Measurements from ENCODE around the gene BAZ1B. TPM values are rescaled to one million over a fixed set of nuclear protein-coding genes. Genes with fewer than 3 reads are reported as not detected.
"Not testable (repeated sequence)": the region's sequence is repeated elsewhere in the genome, so short reads cannot be mapped to it uniquely, and the experiment has no call there.

BAZ1B gene
- total RNA-seq, 2 experiments from 2014 or later: 82.3 to 83.8 TPM

- Mint-ChIP-seq H3K4me3 (no peak overlapping the region), H3K9me3 (no peaks in the 10 kb centered on the region), H3K27me3 (no peaks in the 10 kb centered on the region), H3K4me1 (ENCODE audit: low read depth) (peaks cover 2% of the 10 kb centered on the region), H3K36me3 (peaks cover 42% of the 10 kb centered on the region), H3K27ac (no peak overlapping the region)
- CTCF ChIA-PET: no interaction called here
- no peak for DNase-seq
- POLR2A ChIA-PET: no interaction called here
- intact Hi-C loops (cut with micrococcal nuclease): no loop called here
These were observed 15.0 kb upstream of the BAZ1B start for GRCh38 chr7:73537051-73537450.

- POLR2A ChIA-PET: no interaction called here
- no peaks in the 10 kb centered on the region for H3K9me3 Mint-ChIP-seq
- H3K27ac Mint-ChIP-seq: no peak overlapping the region
- intact Hi-C loops (cut with micrococcal nuclease): no loop called here
- no peaks in the 10 kb centered on the region for H3K4me1 Mint-ChIP-seq (ENCODE audit: low read depth)
- no peak for DNase-seq
- H3K27me3 Mint-ChIP-seq: no peaks in the 10 kb centered on the region
- CTCF ChIA-PET: no interaction called here
- H3K36me3 Mint-ChIP-seq: peaks cover 38% of the 10 kb centered on the region
- no peak overlapping the region for H3K4me3 Mint-ChIP-seq
These were observed 14.4 kb upstream of the BAZ1B start for GRCh38 chr7:73536479-73536878.

- H3K27me3 Mint-ChIP-seq; DNase-seq; H3K27ac Mint-ChIP-seq; intact Hi-C loops (cut with micrococcal nuclease); CTCF ChIA-PET; H3K4me3 Mint-ChIP-seq; POLR2A ChIA-PET; H3K9me3 Mint-ChIP-seq; H3K4me1 Mint-ChIP-seq (ENCODE audit: low read depth): not testable (repeated sequence)
- H3K36me3 Mint-ChIP-seq: peaks cover 35% of the 10 kb centered on the region
These were observed 13.8 kb upstream of the BAZ1B start for GRCh38 chr7:73535918-73536317.

GRCh38 chr7:73533742-73534141 is 11.6 kb upstream of the BAZ1B start:
- intact Hi-C loops (cut with micrococcal nuclease): no loop called here
- no peaks in the 10 kb centered on the region for H3K27me3 Mint-ChIP-seq
- DNase-seq: no peak
- peaks cover 22% of the 10 kb centered on the region for H3K36me3 Mint-ChIP-seq
- CTCF ChIA-PET: no interaction called here
- no peaks in the 10 kb centered on the region for H3K4me1 Mint-ChIP-seq (ENCODE audit: low read depth)
- no peak overlapping the region for H3K27ac Mint-ChIP-seq
- H3K9me3 Mint-ChIP-seq: no peaks in the 10 kb centered on the region
- H3K4me3 Mint-ChIP-seq: no peak overlapping the region
- POLR2A ChIA-PET: no interaction called here

- ChIA-PET CTCF (interaction anchor here (1.1 kb wide), 1 partner anchor 10 kb away, joined by 3 read pairs; the partner anchor contains the start of gene BAZ1B), POLR2A (interaction anchor here (2.3 kb wide), 1 partner anchor 10 kb away, joined by 7 read pairs; the partner anchor contains the start of gene BAZ1B)
- Mint-ChIP-seq H3K36me3 (peaks cover 12% of the 10 kb centered on the region), H3K4me1 (ENCODE audit: low read depth) (peaks cover 6% of the 10 kb centered on the region), H3K27me3 (no peaks in the 10 kb centered on the region), H3K27ac (no peak overlapping the region), H3K4me3 (no peak overlapping the region), H3K9me3 (no peaks in the 10 kb centered on the region)
- intact Hi-C loops (cut with micrococcal nuclease): no loop called here
- no peak for DNase-seq
These were observed 10.1 kb upstream of the BAZ1B start for GRCh38 chr7:73532224-73532623.

GRCh38 chr7:73530800-73531199 is 8.7 kb upstream of the BAZ1B start:
- H3K9me3 Mint-ChIP-seq: no peaks in the 10 kb centered on the region
- intact Hi-C loops (cut with micrococcal nuclease): no loop called here
- H3K4me3 Mint-ChIP-seq: no peak overlapping the region
- peaks cover 12% of the 10 kb centered on the region for H3K4me1 Mint-ChIP-seq (ENCODE audit: low read depth)
- H3K27ac Mint-ChIP-seq: no peak overlapping the region
- ChIA-PET CTCF (no interaction called here), POLR2A (interaction anchor here (2.3 kb wide), 1 partner anchor 9 kb away, joined by 7 read pairs; the partner anchor contains the start of gene BAZ1B)
- DNase-seq: no peak
- peaks cover 4% of the 10 kb centered on the region for H3K36me3 Mint-ChIP-seq
- H3K27me3 Mint-ChIP-seq: no peaks in the 10 kb centered on the region

- POLR2A ChIA-PET: no interaction called here
- CTCF ChIA-PET: no interaction called here
- Mint-ChIP-seq H3K4me3 (no peak overlapping the region), H3K4me1 (ENCODE audit: low read depth) (peaks cover 31% of the 10 kb centered on the region), H3K27me3 (no peaks in the 10 kb centered on the region), H3K9me3 (no peaks in the 10 kb centered on the region), H3K27ac (peak overlapping the region; percentile 71), H3K36me3 (peaks cover under 1% of the 10 kb centered on the region)
- intact Hi-C loops (cut with micrococcal nuclease): loop anchor here (10.0 kb wide), 1 partner anchor 158 kb away; the partner anchor contains the start of genes BUD23 and DNAJC30
- no peak for DNase-seq
These were observed 5.1 kb upstream of the BAZ1B start for GRCh38 chr7:73526896-73527821.

- not testable (repeated sequence) for H3K4me3 Mint-ChIP-seq, H3K27me3 Mint-ChIP-seq, H3K9me3 Mint-ChIP-seq, H3K36me3 Mint-ChIP-seq, DNase-seq
- intact Hi-C loops (cut with micrococcal nuclease): loop anchor here (10.0 kb wide), 1 partner anchor 159 kb away; the partner anchor contains the start of genes BUD23 and DNAJC30
- ChIA-PET CTCF (interaction anchor here (1.3 kb wide), 1 partner anchor 74 kb away, joined by 8 read pairs; no protein-coding TSS in a partner anchor), POLR2A (interaction anchor here (1.7 kb wide), 1 partner anchor 31 kb away, joined by 5 read pairs; the partner anchor contains the start of gene BCL7B)
- peak overlapping the region; percentile 75 for H3K27ac Mint-ChIP-seq
- peaks cover 31% of the 10 kb centered on the region for H3K4me1 Mint-ChIP-seq (ENCODE audit: low read depth)
These were observed 4.0 kb upstream of the BAZ1B start for GRCh38 chr7:73526158-73526494.

GRCh38 chr7:73521636-73522104 is 423 bp downstream of the BAZ1B start:
- Mint-ChIP-seq H3K4me1 (ENCODE audit: low read depth) (peaks cover 50% of the 10 kb centered on the region), H3K27me3 (no peaks in the 10 kb centered on the region), H3K4me3 (peak overlapping the region; percentile 63), H3K36me3 (peaks cover 40% of the 10 kb centered on the region), H3K27ac (peak overlapping the region; percentile 94), H3K9me3 (no peaks in the 10 kb centered on the region)
- ChIA-PET POLR2A (interaction anchor here (0.9 to 3.7 kb wide), 8 partner anchors 10 to 196 kb away, joined by 3 to 32 read pairs (median 6); partner anchors contain the start of genes BCL7B and TBL2), CTCF (interaction anchor here (0.6 to 1.8 kb wide), 6 partner anchors 9 to 217 kb away, joined by 3 to 8 read pairs (median 4); partner anchors contain the start of gene ABHD11)
- intact Hi-C loops (cut with micrococcal nuclease): loop anchor here (1.0 to 10.0 kb wide), 3 partner anchors 35 to 163 kb away; partner anchors contain the start of genes BCL7B, BUD23, DNAJC30 and TBL2
- no peak for DNase-seq

GRCh38 chr7:73520673-73521635 is 1.1 kb downstream of the BAZ1B start:
- POLR2A ChIA-PET: interaction anchor here (0.9 to 3.7 kb wide), 5 partner anchors 11 to 73 kb away, joined by 3 to 32 read pairs (median 17); partner anchors contain the start of genes BCL7B and TBL2
- DNase-seq: peak; percentile 25
- peaks cover 40% of the 10 kb centered on the region for H3K36me3 Mint-ChIP-seq
- CTCF ChIA-PET: interaction anchor here (0.6 to 1.8 kb wide), 7 partner anchors 8 to 89 kb away, joined by 3 to 8 read pairs (median 3); no protein-coding TSS in a partner anchor
- H3K4me3 Mint-ChIP-seq: peak overlapping the region; percentile 90
- H3K9me3 Mint-ChIP-seq: no peaks in the 10 kb centered on the region
- intact Hi-C loops (cut with micrococcal nuclease): loop anchor here (1.0 to 10.0 kb wide), 2 partner anchors 57 to 164 kb away; partner anchors contain the start of genes BUD23, DNAJC30 and TBL2
- H3K4me1 Mint-ChIP-seq (ENCODE audit: low read depth): peaks cover 50% of the 10 kb centered on the region
- H3K27ac Mint-ChIP-seq: peak overlapping the region; percentile 96
- no peaks in the 10 kb centered on the region for H3K27me3 Mint-ChIP-seq

All from activated CD4-positive, alpha-beta memory T cell treated with anti-CD3 and anti-CD28 coated beads for 36 hours (primary cell).